NCI-H748 treated with DMSO at 0.1 percent for 48 hours (cell line): ENCODE data around the gene PHLPP1.

Experiments used
- DNase-seq: peaks from one replicate; lab custom pipeline; 2025; lab: John Stamatoyannopoulos, UW

The PHLPP1 gene

GRCh38 chr18:63016270-63016669 lies 300.9 kb downstream of the PHLPP1 start:
- peak; percentile 57 for DNase-seq

- DNase-seq, result no peak
Measured at GRCh38 chr18:63017076-63017475, 301.7 kb downstream of the PHLPP1 start.

- DNase-seq, result no peak
Measured at GRCh38 chr18:63017977-63018376, 302.6 kb downstream of the PHLPP1 start.

GRCh38 chr18:63022429-63023022 lies 307.2 kb downstream of the PHLPP1 start:
- DNase-seq, result no peak

- DNase-seq, result peak; percentile 52
Measured at GRCh38 chr18:63025251-63026090, 310.1 kb downstream of the PHLPP1 start.

- no peak for DNase-seq
Measured at GRCh38 chr18:63028380-63028779, 313.0 kb downstream of the PHLPP1 start.
